Skin epidermis (tissue), 12 donors: ENCODE results near the gene ANKRD6.

ENCODE experiments used
- H3K27ac ChIP-seq, 21 experiments: fragments of 200-600 bp; sonication (generic) in 11 of 21; one replicate each; pipeline ENCODE4 v1.5.0; 2020; ENCODE audit warnings: mild to moderate bottlenecking in 3 of 21, inconsistent platforms in 2 of 21, moderate library complexity in 2 of 21
- H3K4me3 ChIP-seq, 7 experiments: fragments of 200-600 bp; sonication (generic) in 2 of 7; one replicate each; pipeline ENCODE4 v1.5.0; 2020; ENCODE audit warnings: inconsistent platforms in 2 of 7, mild to moderate bottlenecking in 2 of 7, moderate library complexity in 1 of 7

ANKRD6 gene

GRCh38 chr6:89501753-89502152 is 68.8 kb downstream of the ANKRD6 start:
- Histone ChIP-seq H3K4me3 (no peak overlapping the region), H3K27ac (no peak overlapping the region)

- Histone ChIP-seq H3K27ac (no peak overlapping the region), H3K4me3 (no peak overlapping the region)
These were observed 70.7 kb downstream of the ANKRD6 start for GRCh38 chr6:89503641-89504040.

- H3K4me3 ChIP-seq, result no peak overlapping the region
These were observed 72.9 kb downstream of the ANKRD6 start for GRCh38 chr6:89505847-89506246.

GRCh38 chr6:89506716-89507617 is 74.0 kb downstream of the ANKRD6 start:
- Histone ChIP-seq H3K4me3 (no peak overlapping the region), H3K27ac (no peak overlapping the region)

More at GRCh38 chr6:89505847-89506246, 72.9 kb downstream of the ANKRD6 start:
- H3K27ac ChIP-seq, result no peak overlapping the region

GRCh38 chr6:89508755-89509563 is 76.0 kb downstream of the ANKRD6 start:
- H3K27ac ChIP-seq, result no peak overlapping the region
- no peak overlapping the region for H3K4me3 ChIP-seq

GRCh38 chr6:89509777-89510281 is 76.9 kb downstream of the ANKRD6 start:
- Histone ChIP-seq H3K27ac (no peak overlapping the region), H3K4me3 (no peak overlapping the region)

GRCh38 chr6:89510393-89510792 is 77.4 kb downstream of the ANKRD6 start:
- Histone ChIP-seq H3K4me3 (no peak overlapping the region), H3K27ac (no peak overlapping the region)

- no peak overlapping the region for H3K4me3 ChIP-seq
- no peak overlapping the region for H3K27ac ChIP-seq
These were observed 85.6 kb downstream of the ANKRD6 start for GRCh38 chr6:89518352-89519055.

GRCh38 chr6:89520736-89521135 is 87.8 kb downstream of the ANKRD6 start:
- H3K4me3 ChIP-seq, result no peak overlapping the region

GRCh38 chr6:89522778-89523177 is 89.8 kb downstream of the ANKRD6 start:
- Histone ChIP-seq H3K4me3 (no peak overlapping the region), H3K27ac (no peak overlapping the region)

More at GRCh38 chr6:89520736-89521135, 87.8 kb downstream of the ANKRD6 start:
- no peak overlapping the region for H3K27ac ChIP-seq

- no peak overlapping the region for H3K4me3 ChIP-seq
- no peak overlapping the region for H3K27ac ChIP-seq
These were observed 93.0 kb downstream of the ANKRD6 start for GRCh38 chr6:89525786-89526562.

GRCh38 chr6:89526563-89526869 is 93.6 kb downstream of the ANKRD6 start:
- no peak overlapping the region for H3K4me3 ChIP-seq
- H3K27ac ChIP-seq, result no peak overlapping the region

- Histone ChIP-seq H3K4me3 (no peak overlapping the region), H3K27ac (no peak overlapping the region)
These were observed 94.7 kb downstream of the ANKRD6 start for GRCh38 chr6:89527634-89528033.

GRCh38 chr6:89528866-89529265 is 95.9 kb downstream of the ANKRD6 start:
- no peak overlapping the region for H3K27ac ChIP-seq
- H3K4me3 ChIP-seq, result no peak overlapping the region

- Histone ChIP-seq H3K4me3 (no peak overlapping the region), H3K27ac (no peak overlapping the region)
These were observed 98.0 kb downstream of the ANKRD6 start for GRCh38 chr6:89530982-89531381.

GRCh38 chr6:89536231-89536630 is 103.3 kb downstream of the ANKRD6 start:
- no peak overlapping the region for H3K27ac ChIP-seq

GRCh38 chr6:89539779-89540178 is 106.8 kb downstream of the ANKRD6 start:
- H3K27ac ChIP-seq, result no peak overlapping the region
- H3K4me3 ChIP-seq, result no peak overlapping the region

More at GRCh38 chr6:89536231-89536630, 103.3 kb downstream of the ANKRD6 start:
- H3K4me3 ChIP-seq, result no peak overlapping the region

GRCh38 chr6:89542081-89542857 is 109.3 kb downstream of the ANKRD6 start:
- H3K4me3 ChIP-seq, result no peak overlapping the region
- H3K27ac ChIP-seq, result no peak overlapping the region

GRCh38 chr6:89542866-89543265 is 109.9 kb downstream of the ANKRD6 start:
- Histone ChIP-seq H3K4me3 (no peak overlapping the region), H3K27ac (no peak overlapping the region)
